GM12878 (cell line): ENCODE data around the gene RFX1. TPM values are rescaled to one million over a fixed set of nuclear protein-coding genes. Genes with fewer than 3 reads are reported as not detected.

Experiments used
- ATF7 ChIP-seq: fragments of 450-650 bp; IDR thresholded peaks from 2 replicates; pipeline ENCODE4 v1.6.1; 2016; ENCODE audit warnings: low read depth, mild to moderate bottlenecking
- BACH1 ChIP-seq: fragments of 450-650 bp; IDR thresholded peaks from 2 replicates; pipeline ENCODE4 v1.6.1; 2017; ENCODE audit warnings: mild to moderate bottlenecking, borderline replicate concordance
- BHLHE40 ChIP-seq, 2 experiments: fragments of 450-650 bp in 1 of 2; IDR thresholded peaks; 2 replicates each; pipeline ENCODE4 v1.6.1; 2011 to 2017; ENCODE audit warnings: low read depth in 2 of 2, borderline replicate concordance in 1 of 2, improper control_type of control experiment in 1 of 2, low read length in 1 of 2, mild to moderate bottlenecking in 1 of 2
- BMI1 ChIP-seq: fragments of 450-650 bp; IDR thresholded peaks from 2 replicates; pipeline ENCODE4 v1.6.1; 2016; ENCODE audit warnings: mild to moderate bottlenecking, moderate library complexity, borderline replicate concordance
- CBFB ChIP-seq: IDR thresholded peaks from 2 replicates; pipeline ENCODE4 v1.6.1; 2016; ENCODE audit warnings: antibody characterized with exemption, low read depth
- CREM ChIP-seq: IDR thresholded peaks from 2 replicates; pipeline ENCODE4 v1.6.1; 2014; ENCODE audit warnings: antibody characterized with exemption, low read depth
- DPF2 ChIP-seq: fragments of 450-650 bp; IDR thresholded peaks from 2 replicates; pipeline ENCODE4 v1.6.1; 2017; ENCODE audit warnings: mild to moderate bottlenecking
- EP300 ChIP-seq, 2 experiments: fragments of 150-350 bp in 1 of 2; IDR thresholded peaks; 2 replicates each; pipeline ENCODE4 v1.6.1; 2011 to 2012; ENCODE audit warnings: low read depth in 2 of 2, low read length in 2 of 2, borderline replicate concordance in 1 of 2, improper control_type of control experiment in 1 of 2, inconsistent platforms in 1 of 2; ENCODE audit not compliant: control insufficient read depth in 1 of 2
- ESRRA ChIP-seq: IDR thresholded peaks from 2 replicates; pipeline ENCODE4 v1.6.1; 2012; ENCODE audit warnings: mild to moderate bottlenecking, low read length, improper control_type of control experiment
- HCFC1 ChIP-seq: fragments of 150-350 bp; IDR thresholded peaks from 2 replicates; pipeline ENCODE4 v1.6.1; 2014; ENCODE audit warnings: low read length
- KDM1A ChIP-seq: fragments of 200-600 bp; sonication (generic); IDR thresholded peaks from 2 replicates; pipeline ENCODE4 v1.6.1; 2016; ENCODE audit warnings: borderline replicate concordance
- NFIC ChIP-seq: IDR thresholded peaks from 2 replicates; pipeline ENCODE4 v1.6.1; 2012; ENCODE audit warnings: low read depth, mild to moderate bottlenecking, inconsistent platforms, low read length, moderate library complexity
- NFYA ChIP-seq: IDR thresholded peaks from 2 replicates; pipeline ENCODE4 v1.6.1; 2011; ENCODE audit warnings: low read depth, mild to moderate bottlenecking, low read length, improper control_type of control experiment, borderline replicate concordance
- NRF1 ChIP-seq: conservative IDR thresholded peaks from 2 replicates; pipeline ENCODE4 v1.6.1; 2011; ENCODE audit warnings: mild to moderate bottlenecking, low read depth, low read length, improper control_type of control experiment
- PAX5 ChIP-seq: IDR thresholded peaks from 2 replicates; pipeline ENCODE4 v1.6.1; 2011; ENCODE audit warnings: low read depth, low read length, borderline replicate concordance
- POLR2AphosphoS2 ChIP-seq: IDR thresholded peaks from 2 replicates; pipeline ENCODE4 v1.6.1; 2011; ENCODE audit warnings: low read depth, mild to moderate bottlenecking, low read length, improper control_type of control experiment, moderate library complexity
- POU2F2 ChIP-seq: IDR thresholded peaks from 3 replicates; pipeline ENCODE4 v1.6.1; 2011; ENCODE audit warnings: low read depth, mild to moderate bottlenecking, low read length, borderline replicate concordance
- SUPT20H ChIP-seq: IDR thresholded peaks from 2 replicates; pipeline ENCODE4 v1.6.1; 2011; ENCODE audit warnings: low read depth, mild to moderate bottlenecking, low read length, moderate library complexity, borderline replicate concordance; ENCODE audit not compliant: control insufficient read depth
- TARDBP ChIP-seq: IDR thresholded peaks from 2 replicates; pipeline ENCODE4 v1.6.1; 2016; ENCODE audit warnings: borderline replicate concordance
- YY1 ChIP-seq: IDR thresholded peaks from 2 replicates; pipeline ENCODE4 v1.6.1; 2011; ENCODE audit warnings: low read depth, mild to moderate bottlenecking, low read length
- ZBED1 ChIP-seq: IDR thresholded peaks from 2 replicates; pipeline ENCODE4 v1.6.1; 2016; ENCODE audit warnings: borderline replicate concordance
- polyA plus RNA-seq, 11 experiments: library from polyadenylated mRNA; depleted of rRNA in 4 of 11; unstranded in 6 of 11; stranded (reverse) in 5 of 11; fragments of >200 nt; fragmentation: Nextera tagmentation in 4 of 11; fragmentation: Illumina TruSeq in 1 of 11; extraction: Ambion mirVana in 4 of 11; extraction: Trizol in 1 of 11; gene quantifications; 1 replicate in 1 of 11; 2 replicates in 10 of 11; pipeline versions ENCODE4 v1.2.1 to v1.2.3, GENCODE V29; 2011 to 2016; ENCODE audit warnings: inconsistent platforms in 2 of 11, missing spikeins in 2 of 11, low read depth in 1 of 11
- total RNA-seq, 4 experiments: library from RNA; depleted of rRNA in 3 of 4; stranded (reverse); fragments of >200 nt in 3 of 4; fragmentation: Illumina TruSeq in 1 of 4; extraction: Trizol in 1 of 4; gene quantifications; 2 replicates each; pipeline versions ENCODE4 v1.2.1 to v1.2.3, GENCODE V29; 2013 to 2021
- TF ChIP-seq, protein P1 (sequence below): IDR thresholded peaks from 2 replicates; pipeline ENCODE4 v1.6.1; 2011; ENCODE audit warnings: borderline replicate concordance, low read depth, mild to moderate bottlenecking, moderate library complexity, mixed read lengths, low read length; ENCODE audit not compliant: insufficient read depth; ENCODE audit errors: extremely low read length
- TF ChIP-seq, protein P2 (sequence below): IDR thresholded peaks from 2 replicates; pipeline ENCODE4 v1.6.1; 2012; ENCODE audit warnings: low read depth, low read length, improper control_type of control experiment
- TF ChIP-seq, protein P3 (sequence below): IDR thresholded peaks from 2 replicates; pipeline ENCODE4 v1.6.1; 2011; ENCODE audit warnings: mild to moderate bottlenecking, low read depth, low read length, moderate library complexity; ENCODE audit not compliant: insufficient replicate concordance

Gene RFX1
- total and polyA plus RNA-seq, 10 of the 15 experiments (the other 5 are each of a cell fraction or from before 2014, with no cell fraction given): 0.05 to 11.0 (median 1.5) TPM

DNA sequence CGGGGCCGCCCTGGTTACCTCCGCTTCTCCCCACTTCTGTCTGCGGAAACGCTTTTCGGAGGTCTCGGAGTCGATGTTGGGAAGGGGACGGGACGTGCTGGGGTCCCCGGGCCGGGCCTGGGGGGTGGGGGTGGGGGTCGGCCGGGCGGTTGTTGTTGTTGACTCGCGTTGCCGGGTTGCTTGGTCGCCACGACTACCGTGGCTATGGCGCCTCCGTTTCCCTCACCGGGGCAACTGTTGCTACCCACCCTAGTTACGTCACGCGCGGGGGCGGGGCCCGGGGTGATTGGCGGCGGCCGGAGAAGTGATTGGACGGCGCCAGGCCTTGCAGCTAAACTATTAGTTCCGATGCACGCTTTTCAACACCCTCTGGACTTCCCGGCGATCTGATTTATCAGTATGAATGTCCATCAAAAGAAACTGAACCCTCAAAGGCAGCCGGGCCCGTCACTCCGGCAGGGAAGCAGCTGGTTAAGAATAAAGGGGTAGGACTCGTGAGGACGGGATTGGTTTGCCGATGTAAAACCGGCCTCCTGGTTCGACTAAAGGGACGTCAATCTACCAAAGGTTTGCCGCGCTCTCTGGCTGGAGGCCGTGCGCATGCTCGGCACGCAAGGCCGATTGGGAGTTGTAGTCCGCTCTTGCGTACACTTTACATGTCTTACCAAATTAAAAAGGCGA lies at the start of gene RFX1 (continued):
- TF ChIP-seq, protein P1, sequence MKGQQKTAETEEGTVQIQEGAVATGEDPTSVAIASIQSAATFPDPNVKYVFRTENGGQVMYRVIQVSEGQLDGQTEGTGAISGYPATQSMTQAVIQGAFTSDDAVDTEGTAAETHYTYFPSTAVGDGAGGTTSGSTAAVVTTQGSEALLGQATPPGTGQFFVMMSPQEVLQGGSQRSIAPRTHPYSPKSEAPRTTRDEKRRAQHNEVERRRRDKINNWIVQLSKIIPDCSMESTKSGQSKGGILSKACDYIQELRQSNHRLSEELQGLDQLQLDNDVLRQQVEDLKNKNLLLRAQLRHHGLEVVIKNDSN: peak; percentile 23
- TF ChIP-seq YY1: peak; percentile 85
- TF ChIP-seq, protein P2, sequence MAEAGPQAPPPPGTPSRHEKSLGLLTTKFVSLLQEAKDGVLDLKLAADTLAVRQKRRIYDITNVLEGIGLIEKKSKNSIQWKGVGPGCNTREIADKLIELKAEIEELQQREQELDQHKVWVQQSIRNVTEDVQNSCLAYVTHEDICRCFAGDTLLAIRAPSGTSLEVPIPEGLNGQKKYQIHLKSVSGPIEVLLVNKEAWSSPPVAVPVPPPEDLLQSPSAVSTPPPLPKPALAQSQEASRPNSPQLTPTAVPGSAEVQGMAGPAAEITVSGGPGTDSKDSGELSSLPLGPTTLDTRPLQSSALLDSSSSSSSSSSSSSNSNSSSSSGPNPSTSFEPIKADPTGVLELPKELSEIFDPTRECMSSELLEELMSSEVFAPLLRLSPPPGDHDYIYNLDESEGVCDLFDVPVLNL: peak; percentile 91
- TF ChIP-seq POU2F2: 0 out of 3 replicates have a peak, but pooled peaks have one; percentile 15
- TF ChIP-seq KDM1A: no peak
- TF ChIP-seq BMI1: peak; percentile 99
- TF ChIP-seq ZBED1: no peak
- TF ChIP-seq ESRRA: no peak; the same call in 1 of the 2 replicates
- no peak for TF ChIP-seq ATF7
- no peak for TF ChIP-seq BACH1
- 0 out of 2 replicates have a peak, but pooled peaks have one; percentile 2 for TF ChIP-seq POLR2AphosphoS2
- peak; percentile 54; the same call in 1 of the 2 replicates for TF ChIP-seq CBFB
- peak; percentile 95 for TF ChIP-seq CREM
- TF ChIP-seq HCFC1: peak; percentile 95
- TF ChIP-seq DPF2: peak; percentile 100
- peak; percentile 97 for TF ChIP-seq NRF1
- TF ChIP-seq PAX5: 0 out of 2 replicates have a peak, but pooled peaks have one; percentile 7
- TF ChIP-seq SUPT20H: no peak
- TF ChIP-seq, protein P3, sequence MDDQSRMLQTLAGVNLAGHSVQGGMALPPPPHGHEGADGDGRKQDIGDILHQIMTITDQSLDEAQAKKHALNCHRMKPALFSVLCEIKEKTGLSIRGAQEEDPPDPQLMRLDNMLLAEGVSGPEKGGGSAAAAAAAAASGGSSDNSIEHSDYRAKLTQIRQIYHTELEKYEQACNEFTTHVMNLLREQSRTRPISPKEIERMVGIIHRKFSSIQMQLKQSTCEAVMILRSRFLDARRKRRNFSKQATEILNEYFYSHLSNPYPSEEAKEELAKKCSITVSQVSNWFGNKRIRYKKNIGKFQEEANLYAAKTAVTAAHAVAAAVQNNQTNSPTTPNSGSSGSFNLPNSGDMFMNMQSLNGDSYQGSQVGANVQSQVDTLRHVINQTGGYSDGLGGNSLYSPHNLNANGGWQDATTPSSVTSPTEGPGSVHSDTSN: peak; percentile 99
- peak in 1 of 2 experiments; percentile 79; a peak in 1 of 4 replicates for TF ChIP-seq EP300 (IDR thresholded peaks at IDR 0.05; ENCODE audit: borderline replicate concordance in 1 of 2, control insufficient read depth in 1 of 2, low read depth in 2 of 2, low read length in 2 of 2)
- peak; percentile 63 for TF ChIP-seq TARDBP
- no peak for TF ChIP-seq NFIC
- peak; percentile 89 for TF ChIP-seq NFYA
- peak in 1 of 2 experiments; percentile 57; a peak in 2 of 4 replicates for TF ChIP-seq BHLHE40 (IDR thresholded peaks at IDR 0.05; ENCODE audit: borderline replicate concordance in 1 of 2, low read depth in 2 of 2, low read length in 1 of 2)
